Adrenal gland (tissue), 12 donors: ENCODE data around the gene WDR48. TPM values are rescaled to one million over a fixed set of nuclear protein-coding genes. Genes with fewer than 3 reads are reported as not detected.

ENCODE experiments used
- DNase-seq, 7 donors: peaks; one replicate each; pipeline ENCODE4 v3.0.0-alpha.2; 2019 to 2020
- H3K27ac ChIP-seq, 5 donors: fragments of 200-600 bp; sonication (generic) in 4 of 5; 1 replicate in 3 of 5; 2 replicates in 2 of 5; pipeline versions ENCODE4 v1.5.1 to v1.8.0; 2016 to 2020; ENCODE audit warnings: mild to moderate bottlenecking in 1 of 5
- H3K27me3 ChIP-seq: fragments of 200-600 bp; 2 replicates; pipeline ENCODE4 v1.8.0; 2021
- H3K36me3 ChIP-seq, 2 donors: fragments of 200-600 bp; replicated peaks in 1 of 2; 1 replicate in 1 of 2; 2 replicates in 1 of 2; pipeline versions ENCODE4 v1.5.1 to v1.8.0; 2018 to 2022
- H3K4me1 ChIP-seq, 2 donors: fragments of 200-600 bp; replicated peaks in 1 of 2; 1 replicate in 1 of 2; 2 replicates in 1 of 2; pipeline versions ENCODE4 v1.5.1 to v1.8.0; 2018 to 2021
- H3K4me3 ChIP-seq, 4 donors: fragments of 200-600 bp; sonication (generic) in 3 of 4; one replicate each; pipeline ENCODE4 v1.5.1; 2016 to 2018
- H3K9me3 ChIP-seq, 3 donors: fragments of 200-600 bp; sonication (generic) in 1 of 3; replicated peaks in 1 of 3; 1 replicate in 2 of 3; 2 replicates in 1 of 3; pipeline versions ENCODE4 v1.5.1 to v1.8.0; 2016 to 2021
- CTCF ChIP-seq, 6 experiments: fragments of 450-650 bp in 4 of 6; fragments of 200-600 bp in 2 of 6; sonication (generic) in 1 of 6; IDR thresholded peaks; 1 replicate in 5 of 6; 2 replicates in 1 of 6; pipeline versions ENCODE4 v1.5.1 to v1.8.0; 2016 to 2021; ENCODE audit warnings: antibody characterized with exemption in 6 of 6, mild to moderate bottlenecking in 2 of 6, moderate library complexity in 1 of 6
- POLR2A ChIP-seq, 2 donors: fragments of 450-650 bp; IDR thresholded peaks; one replicate each; pipeline ENCODE4 v1.6.1; 2017; ENCODE audit warnings: antibody characterized with exemption in 2 of 2, mild to moderate bottlenecking in 2 of 2, moderate library complexity in 1 of 2
- WGBS, 4 donors: extraction: QIAGEN DNeasy Blood & Tissue Kit in 2 of 4; methylation state at CpG; one replicate each; pipeline versions ENCODE4 v1.1.5 to v1.1.7; 2013 to 2017; 5-methylcytosine and 5-hydroxymethylcytosine counted together
- intact Hi-C, 2 donors: fragments of 100-400 bp; cut with DNase I; formaldehyde crosslinking; loops; one replicate each; pipeline versions ENCODE4 v1.14.1 to v1.15.0; 2022 to 2023
- polyA plus RNA-seq, 3 donors: library from polyadenylated mRNA; stranded (reverse); fragments of 200-250 nt in 2 of 3; fragments of 350-450 nt in 1 of 3; fragmentation: Illumina TruSeq in 1 of 3; extraction: RNeasy Lipid Tissue Mini Kit (QIAGEN cat#74804) in 1 of 3; gene quantifications; one replicate each; pipeline ENCODE4 v1.2.3, GENCODE V29; 2013 to 2014
- total RNA-seq, 9 donors: library from RNA; depleted of rRNA in 4 of 9; stranded (reverse); fragments of >200 nt in 4 of 9; fragments of 120-200 nt in 1 of 9; fragmentation: NEBNext Ultra II Directional in 1 of 9; extraction: Animal tissue kit (Norgen Biotek cat#: 25700) in 1 of 9; gene quantifications; one replicate each; pipeline versions ENCODE4 v1.1.0 to v1.2.4, GENCODE V29; 2013 to 2023
- donor health status: healthy with polysubstance abuse.
- donor health status: Bipolar disorder and iron deficiency.
- donor health status: DM: yes; HTN: yes; CAD: no.
- donor health status: DM: no; HTN: no; CAD: no.
- donor health status: DM: no; HTN: no; CAD: no.
- donor health status: DM: yes; HTN: yes; CAD: no.

Gene WDR48
- total and polyA plus RNA-seq, 12 donors: 15.4 to 57.1 (median 28.7) TPM

- H3K9me3 ChIP-seq: no peaks in the 10 kb centered on the region
- no peak overlapping the region for H3K27ac ChIP-seq
- TF ChIP-seq CTCF (IDR thresholded peaks at IDR 0.05): no peak
- no peak for TF ChIP-seq POLR2A (IDR thresholded peaks at IDR 0.05)
- WGBS, 4 donors: 78 to 88% (median 85%) methylated on average over 6 of the region's 6 CpGs
- intact Hi-C loops: no loop called here
- no peaks in the 10 kb centered on the region for H3K36me3 ChIP-seq
- DNase-seq: no peak
- H3K4me3 ChIP-seq: no peak overlapping the region
- no peaks in the 10 kb centered on the region for H3K27me3 ChIP-seq
- H3K4me1 ChIP-seq: no peaks in the 10 kb centered on the region
Measured at GRCh38 chr3:39133822-39134221, 82.0 kb downstream of the WDR48 start.

- 81 to 100% (median 89%) methylated on average over 4 to 7 of the region's 7 CpGs for WGBS, 4 donors
- TF ChIP-seq CTCF (IDR thresholded peaks at IDR 0.05): no peak
- no peak for TF ChIP-seq POLR2A (IDR thresholded peaks at IDR 0.05)
- Histone ChIP-seq H3K4me3 (no peak overlapping the region), H3K27ac (no peak overlapping the region), H3K9me3 (no peaks in the 10 kb centered on the region), H3K36me3 (no peaks in the 10 kb centered on the region), H3K27me3 (no peaks in the 10 kb centered on the region), H3K4me1 (no peaks in the 10 kb centered on the region)
- no peak for DNase-seq
- intact Hi-C loops: no loop called here
Measured at GRCh38 chr3:39134305-39134704, 82.5 kb downstream of the WDR48 start.

- H3K4me3 ChIP-seq: no peak overlapping the region
- TF ChIP-seq POLR2A (IDR thresholded peaks at IDR 0.05) (no peak), CTCF (IDR thresholded peaks at IDR 0.05) (no peak)
- H3K9me3 ChIP-seq: no peaks in the 10 kb centered on the region
- peaks cover 0 to under 1% of the 10 kb centered on the region in 2 donors for H3K4me1 ChIP-seq
- WGBS, 4 donors: 60 to 74% (median 61%) methylated on average over 3 to 8 of the region's 8 CpGs
- peak in 4 of 7 donors; percentile 19 to 75 (median 62) for DNase-seq
- H3K36me3 ChIP-seq: no peaks in the 10 kb centered on the region
- peak overlapping the region in 1 of 5 donors; percentile 10 for H3K27ac ChIP-seq
- intact Hi-C loops: no loop called here
- H3K27me3 ChIP-seq: no peaks in the 10 kb centered on the region
Measured at GRCh38 chr3:39135170-39135805, 83.5 kb downstream of the WDR48 start.

- Histone ChIP-seq H3K36me3 (no peaks in the 10 kb centered on the region), H3K27ac (no peak overlapping the region), H3K4me3 (no peak overlapping the region), H3K27me3 (no peaks in the 10 kb centered on the region), H3K4me1 (peaks cover 14 to 16% of the 10 kb centered on the region in 2 donors), H3K9me3 (no peaks in the 10 kb centered on the region)
- no peak for TF ChIP-seq CTCF (IDR thresholded peaks at IDR 0.05)
- TF ChIP-seq POLR2A (IDR thresholded peaks at IDR 0.05): no peak
- WGBS, 4 donors: 92 to 97% (median 94%) methylated on average over 17 to 21 of the region's 21 CpGs
- DNase-seq: peak in 1 of 7 donors; percentile 48
- intact Hi-C loops: no loop called here
Measured at GRCh38 chr3:39136533-39137434, 85.0 kb downstream of the WDR48 start.
